GM23338 (cell line): Measurements from ENCODE around the gene GPR39. TPM values are rescaled to one million over a fixed set of nuclear protein-coding genes. Genes with fewer than 3 reads are reported as not detected.

Experiments used
- ATAC-seq: fragments of 200-7000 bp; cut with Tn5 transposase; 3 replicates; pipeline ENCODE4 v1.9.1; 2020
- DNase-seq: peaks from one replicate; pipeline ENCODE4 v3.0.0-alpha.2; 2015; ENCODE audit warnings: low spot score
- H2AFZ ChIP-seq: fragments of 200-600 bp; sonication (generic); 2 replicates; pipeline ENCODE4 v1.8.0; 2016; ENCODE audit warnings: antibody characterized with exemption, mild to moderate bottlenecking, moderate library complexity
- H3F3A ChIP-seq: fragments of 200-600 bp; sonication (generic); replicated peaks from 2 replicates; pipeline ENCODE4 v1.8.0; 2017; ENCODE audit warnings: antibody characterized with exemption, mixed run types, low read depth
- H3K27ac ChIP-seq: fragments of 200-600 bp; sonication (generic); 2 replicates; pipeline ENCODE4 v1.6.1; 2016; ENCODE audit warnings: low read depth
- H3K27me3 ChIP-seq: fragments of 200-600 bp; sonication (generic); 2 replicates; pipeline ENCODE4 v1.8.0; 2016; ENCODE audit warnings: mild to moderate bottlenecking, mixed run types, moderate library complexity; ENCODE audit not compliant: insufficient read depth
- H3K36me3 ChIP-seq: fragments of 200-600 bp; sonication (generic); 2 replicates; pipeline ENCODE4 v1.8.0; 2016; ENCODE audit warnings: mild to moderate bottlenecking; ENCODE audit not compliant: insufficient read depth
- H3K4me1 ChIP-seq: fragments of 200-600 bp; sonication (generic); 2 replicates; pipeline ENCODE4 v1.8.0; 2016; ENCODE audit warnings: mild to moderate bottlenecking, moderate library complexity; ENCODE audit not compliant: insufficient read depth
- H3K4me2 ChIP-seq: fragments of 200-600 bp; sonication (generic); 2 replicates; pipeline ENCODE4 v1.7.1; 2017; ENCODE audit warnings: mixed run types
- H3K4me3 ChIP-seq: fragments of 200-600 bp; sonication (generic); 2 replicates; pipeline ENCODE4 v1.6.1; 2016; ENCODE audit warnings: mixed run types
- H3K79me2 ChIP-seq: fragments of 200-600 bp; sonication (generic); replicated peaks from 2 replicates; pipeline ENCODE4 v1.8.0; 2017; ENCODE audit warnings: mild to moderate bottlenecking; ENCODE audit not compliant: insufficient read depth
- H3K9me2 ChIP-seq: fragments of 200-600 bp; sonication (generic); 2 replicates; pipeline ENCODE4 v1.8.0; 2017; ENCODE audit not compliant: insufficient read depth
- H4K20me1 ChIP-seq: fragments of 200-600 bp; sonication (generic); replicated peaks from 2 replicates; pipeline ENCODE4 v1.8.0; 2017; ENCODE audit warnings: mild to moderate bottlenecking; ENCODE audit not compliant: insufficient read depth
- H3K27ac Mint-ChIP-seq: 2 replicates; pipeline ENCODE4 v1.8.0; 2020; ENCODE audit warnings: inconsistent platforms, mild to moderate bottlenecking, moderate library complexity, mixed read lengths
- H3K27me3 Mint-ChIP-seq: 3 replicates; pipeline ENCODE4 v1.8.0; 2022; ENCODE audit warnings: low read depth, mild to moderate bottlenecking, moderate library complexity, mixed read lengths, inconsistent platforms; ENCODE audit not compliant: insufficient read depth, poor library complexity
- H3K36me3 Mint-ChIP-seq: 3 replicates; pipeline ENCODE4 v1.8.0; 2021; ENCODE audit warnings: low read depth, mild to moderate bottlenecking, inconsistent platforms, moderate library complexity, mixed read lengths
- H3K4me1 Mint-ChIP-seq: 3 replicates; pipeline ENCODE4 v1.8.0; 2020; ENCODE audit warnings: mild to moderate bottlenecking, inconsistent platforms, mixed read lengths
- H3K4me3 Mint-ChIP-seq: 3 replicates; pipeline ENCODE4 v1.8.0; 2021; ENCODE audit warnings: moderate library complexity, mild to moderate bottlenecking, inconsistent platforms, mixed read lengths
- H3K9me3 Mint-ChIP-seq: 3 replicates; pipeline ENCODE4 v1.8.0; 2020; ENCODE audit warnings: moderate library complexity, mild to moderate bottlenecking, inconsistent platforms, mixed read lengths
- CTCF ChIP-seq, 2 experiments: fragments of 200-600 bp in 1 of 2; sonication (generic) in 1 of 2; conservative IDR thresholded peaks; 2 replicates each; pipeline versions ENCODE4 v1.5.1 to v1.6.1; 2016 to 2017; ENCODE audit warnings: antibody characterized with exemption in 2 of 2, low read depth in 2 of 2, mild to moderate bottlenecking in 2 of 2, moderate library complexity in 1 of 2
- JUNB ChIP-seq: IDR thresholded peaks from one replicate; pipeline ENCODE4 v1.6.1; 2016; ENCODE audit warnings: antibody characterized with exemption; ENCODE audit not compliant: unreplicated experiment
- polyA plus RNA-seq: library from polyadenylated mRNA; unstranded; fragments of >200 nt; fragmentation: Nextera tagmentation; extraction: Ambion mirVana; gene quantifications from 2 replicates; pipeline ENCODE4 v1.2.1, GENCODE V29; 2016
- small RNA-seq: library from RNA; depleted of rRNA; stranded (forward); fragments of <200 nt; gene quantifications from one replicate; pipeline ENCODE3, GENCODE V24; 2014; ENCODE audit warnings: low replicate concordance
- total RNA-seq: library from RNA; depleted of rRNA; stranded (reverse); fragments of >200 nt; shearing (Covaris generic); gene quantifications from 2 replicates; pipeline ENCODE4 v1.2.3, GENCODE V29; 2014
- TF ChIP-seq, protein P1 (sequence below): fragments of 250-450 bp; sonication (Bioruptor Pico); IDR thresholded peaks from 2 replicates; pipeline ENCODE4 v1.5.0; 2020; ENCODE audit warnings: mild to moderate bottlenecking, moderate library complexity

Gene GPR39
- total and polyA plus RNA-seq, 2 experiments from 2014 or later, result 0.55 to 1.9 TPM

DNA sequence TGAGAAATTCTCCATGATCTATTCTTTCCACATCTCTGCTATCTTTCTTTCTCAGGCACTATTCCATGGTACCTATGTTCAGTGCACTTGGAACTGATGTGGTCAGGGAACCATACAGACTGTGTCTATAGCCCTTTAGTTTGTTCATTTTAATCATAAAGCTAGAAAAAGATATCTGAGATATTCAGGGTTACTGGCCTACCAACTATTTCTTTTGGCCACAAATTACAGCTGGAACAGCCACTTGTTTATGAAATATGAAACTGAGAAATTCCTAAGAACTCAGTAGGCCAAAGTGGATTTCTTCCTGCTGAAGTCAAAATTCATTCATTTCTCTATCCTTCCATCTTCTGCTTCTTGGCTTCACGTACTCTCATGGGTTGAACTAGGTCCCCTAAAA, 276.2 kb downstream of the GPR39 start:
- no peak overlapping the region for H3K4me3 ChIP-seq
- no peak overlapping the region for H2AFZ ChIP-seq
- no peaks in the 10 kb centered on the region for H3K9me2 ChIP-seq
- H3K4me2 ChIP-seq, result no peak overlapping the region
- no peak for DNase-seq
- Mint-ChIP-seq H3K4me1 (peaks cover 7% of the 10 kb centered on the region; the same call in 2 of the 3 replicates), H3K36me3 (no peaks in the 10 kb centered on the region), H3K9me3 (no peaks in the 10 kb centered on the region; the same call in 2 of the 3 replicates), H3K27ac (no peak overlapping the region), H3K27me3 (no peaks in the 10 kb centered on the region), H3K4me3 (no peak overlapping the region)
- H3K4me1 ChIP-seq, result peaks cover 6% of the 10 kb centered on the region; the same call in 1 of the 2 replicates
- H3K36me3 ChIP-seq, result no peaks in the 10 kb centered on the region
- H3K79me2 ChIP-seq, result no peaks in the 10 kb centered on the region
- ATAC-seq, result no peak
- TF ChIP-seq CTCF (conservative IDR thresholded peaks at IDR 0.05; ENCODE audit: low read depth in 2 of 2), result no peak
- TF ChIP-seq JUNB, result no peak
- TF ChIP-seq, protein P1, sequence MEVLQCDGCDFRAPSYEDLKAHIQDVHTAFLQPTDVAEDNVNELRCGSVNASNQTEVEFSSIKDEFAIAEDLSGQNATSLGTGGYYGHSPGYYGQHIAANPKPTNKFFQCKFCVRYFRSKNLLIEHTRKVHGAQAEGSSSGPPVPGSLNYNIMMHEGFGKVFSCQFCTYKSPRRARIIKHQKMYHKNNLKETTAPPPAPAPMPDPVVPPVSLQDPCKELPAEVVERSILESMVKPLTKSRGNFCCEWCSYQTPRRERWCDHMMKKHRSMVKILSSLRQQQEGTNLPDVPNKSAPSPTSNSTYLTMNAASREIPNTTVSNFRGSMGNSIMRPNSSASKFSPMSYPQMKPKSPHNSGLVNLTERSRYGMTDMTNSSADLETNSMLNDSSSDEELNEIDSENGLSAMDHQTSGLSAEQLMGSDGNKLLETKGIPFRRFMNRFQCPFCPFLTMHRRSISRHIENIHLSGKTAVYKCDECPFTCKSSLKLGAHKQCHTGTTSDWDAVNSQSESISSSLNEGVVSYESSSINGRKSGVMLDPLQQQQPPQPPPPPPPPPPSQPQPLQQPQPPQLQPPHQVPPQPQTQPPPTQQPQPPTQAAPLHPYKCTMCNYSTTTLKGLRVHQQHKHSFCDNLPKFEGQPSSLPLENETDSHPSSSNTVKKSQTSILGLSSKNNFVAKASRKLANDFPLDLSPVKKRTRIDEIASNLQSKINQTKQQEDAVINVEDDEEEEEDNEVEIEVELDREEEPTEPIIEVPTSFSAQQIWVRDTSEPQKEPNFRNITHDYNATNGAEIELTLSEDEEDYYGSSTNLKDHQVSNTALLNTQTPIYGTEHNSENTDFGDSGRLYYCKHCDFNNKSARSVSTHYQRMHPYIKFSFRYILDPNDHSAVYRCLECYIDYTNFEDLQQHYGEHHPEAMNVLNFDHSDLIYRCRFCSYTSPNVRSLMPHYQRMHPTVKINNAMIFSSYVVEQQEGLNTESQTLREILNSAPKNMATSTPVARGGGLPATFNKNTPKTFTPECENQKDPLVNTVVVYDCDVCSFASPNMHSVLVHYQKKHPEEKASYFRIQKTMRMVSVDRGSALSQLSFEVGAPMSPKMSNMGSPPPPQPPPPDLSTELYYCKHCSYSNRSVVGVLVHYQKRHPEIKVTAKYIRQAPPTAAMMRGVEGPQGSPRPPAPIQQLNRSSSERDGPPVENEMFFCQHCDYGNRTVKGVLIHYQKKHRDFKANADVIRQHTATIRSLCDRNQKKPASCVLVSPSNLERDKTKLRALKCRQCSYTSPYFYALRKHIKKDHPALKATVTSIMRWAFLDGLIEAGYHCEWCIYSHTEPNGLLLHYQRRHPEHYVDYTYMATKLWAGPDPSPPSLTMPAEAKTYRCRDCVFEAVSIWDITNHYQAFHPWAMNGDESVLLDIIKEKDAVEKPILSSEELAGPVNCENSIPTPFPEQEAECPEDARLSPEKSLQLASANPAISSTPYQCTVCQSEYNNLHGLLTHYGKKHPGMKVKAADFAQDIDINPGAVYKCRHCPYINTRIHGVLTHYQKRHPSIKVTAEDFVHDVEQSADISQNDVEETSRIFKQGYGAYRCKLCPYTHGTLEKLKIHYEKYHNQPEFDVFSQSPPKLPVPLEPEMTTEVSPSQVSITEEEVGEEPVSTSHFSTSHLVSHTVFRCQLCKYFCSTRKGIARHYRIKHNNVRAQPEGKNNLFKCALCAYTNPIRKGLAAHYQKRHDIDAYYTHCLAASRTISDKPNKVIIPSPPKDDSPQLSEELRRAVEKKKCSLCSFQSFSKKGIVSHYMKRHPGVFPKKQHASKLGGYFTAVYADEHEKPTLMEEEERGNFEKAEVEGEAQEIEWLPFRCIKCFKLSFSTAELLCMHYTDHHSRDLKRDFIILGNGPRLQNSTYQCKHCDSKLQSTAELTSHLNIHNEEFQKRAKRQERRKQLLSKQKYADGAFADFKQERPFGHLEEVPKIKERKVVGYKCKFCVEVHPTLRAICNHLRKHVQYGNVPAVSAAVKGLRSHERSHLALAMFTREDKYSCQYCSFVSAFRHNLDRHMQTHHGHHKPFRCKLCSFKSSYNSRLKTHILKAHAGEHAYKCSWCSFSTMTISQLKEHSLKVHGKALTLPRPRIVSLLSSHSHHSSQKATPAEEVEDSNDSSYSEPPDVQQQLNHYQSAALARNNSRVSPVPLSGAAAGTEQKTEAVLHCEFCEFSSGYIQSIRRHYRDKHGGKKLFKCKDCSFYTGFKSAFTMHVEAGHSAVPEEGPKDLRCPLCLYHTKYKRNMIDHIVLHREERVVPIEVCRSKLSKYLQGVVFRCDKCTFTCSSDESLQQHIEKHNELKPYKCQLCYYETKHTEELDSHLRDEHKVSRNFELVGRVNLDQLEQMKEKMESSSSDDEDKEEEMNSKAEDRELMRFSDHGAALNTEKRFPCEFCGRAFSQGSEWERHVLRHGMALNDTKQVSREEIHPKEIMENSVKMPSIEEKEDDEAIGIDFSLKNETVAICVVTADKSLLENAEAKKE, result no peak
- H4K20me1 ChIP-seq, result no peaks in the 10 kb centered on the region
- no peak overlapping the region for H3K27ac ChIP-seq
- no peaks in the 10 kb centered on the region for H3K27me3 ChIP-seq
- no peaks in the 10 kb centered on the region for H3F3A ChIP-seq

Small RNA genes lying within 50 kb of the gene (small RNA-seq; reads per million reads assigned to genes)
- gene RNU6-175P, result not detected
